ENCODE results near the gene AADACL3. TPM values are rescaled to one million over a fixed set of nuclear protein-coding genes. Genes with fewer than 3 reads are reported as not detected.

AADACL3 gene
- total RNA-seq (2021; fragmentation: NEBNext Ultra II Directional; extraction: Animal tissue kit (Norgen Biotek cat#: 25700)) (2.3 and 2.4 TPM in 2 replicates), polyA plus RNA-seq (2011; rRNA removed) (0.33 and 0.52 TPM in 2 replicates), polyA minus RNA-seq (2011; rRNA and poly(A)+ RNA removed) (1.8 TPM in 2 replicates)
- 0.62 TPM for polyA plus RNA-seq (2011; cell fraction: cytosol; rRNA removed)
- 0.76 TPM for polyA plus RNA-seq (2011; cell fraction: nucleus; rRNA removed)
- polyA plus RNA-seq (2012, experiment 1 of 2), result 0.37 to 0.64 TPM (median 0.53 TPM) in 4 replicates
- 0.17 TPM for polyA plus RNA-seq (2012, experiment 2 of 2)
- 1.8 TPM for polyA plus RNA-seq (2013, experiment 1 of 2)
- 2.1 TPM for polyA plus RNA-seq (2013, experiment 2 of 2)
- 0.37 TPM for polyA minus RNA-seq (2011; cell fraction: cytosol; rRNA and poly(A)+ RNA removed)
- polyA minus RNA-seq (2011; cell fraction: nucleus; rRNA and poly(A)+ RNA removed), result 2.1 TPM
- long read RNA-seq, experiment 1, result 0 reads
- long read RNA-seq, experiment 2, partial matches to known transcripts, result 1 of 4 reads
- long read RNA-seq, experiment 2, other reads (novel, unspliced or antisense), result 1 of 4 reads

- no peak for FAIRE-seq
- 80% methylated on average over 8 of the region's 8 CpGs; no CpG with 5 or more reads in 1 of the 2 experiments for WGBS, 2 experiments (ENCODE audit: extremely low coverage in 1 of 2, insufficient coverage in 1 of 2, insufficient read length in 1 of 2, insufficient replicate concordance in 2 of 2, low coverage in 1 of 2, low lambda C conversion rate in 2 of 2, missing lambda C conversion rate in 1 of 2)
Observed at GRCh38 chr1:12715896-12716437, at the start of gene AADACL3. Gene AADACL3, plus strand, starts transcription at chr1:12716110. Its CDS starts 67 bp downstream, at chr1:12716177.

More at GRCh38 chr1:12715896-12716437, at the start of gene AADACL3:
- Histone ChIP-seq H2AK5ac (ENCODE audit: low read depth, low read length) (peak within 1 kb of the TSS; percentile 99), H4K8ac (ENCODE audit: extremely low read depth, insufficient read depth, low read length) (0 out of 2 replicates have a peak within 1 kb of the TSS, but pooled peaks have one; percentile 5), H4K91ac (replicated peaks; ENCODE audit: insufficient read length, low read length) (peak within 1 kb of the TSS; percentile 91), H3K23me2 (ENCODE audit: low read depth, low read length) (peaks cover 3% of the 10 kb centered on the region; the same call in 1 of the 2 replicates), H3K4me1 (replicated peaks in 1 of 4; ENCODE audit: control insufficient read depth in 3 of 4, insufficient read depth in 4 of 4, low read length in 3 of 4) (peaks cover 9 to 35% (median 28%) of the 10 kb centered on the region in 4 experiments), H2AFZ (ENCODE audit: low read length) (peak within 1 kb of the TSS; percentile 50; the same call in 1 of the 2 replicates), H3K14ac (ENCODE audit: insufficient read length) (no peak within 1 kb of the TSS), H2BK15ac (ENCODE audit: low read length) (peak within 1 kb of the TSS; percentile 76; the same call in 1 of the 2 replicates), H3K27ac (ENCODE audit: low read depth, low read length) (no peak within 1 kb of the TSS), H3K9ac (replicated peaks in 1 of 4; ENCODE audit: extremely low read depth in 1 of 4, low read depth in 3 of 4, low read length in 3 of 4) (no peak within 1 kb of the TSS; a peak in 3 of 7 replicates), H3K9me3 (ENCODE audit: insufficient read depth in 2 of 2, low read depth in 1 of 2, low read length in 1 of 2) (no peaks in the 10 kb centered on the region), H2BK5ac (ENCODE audit: low read depth, low read length) (peak within 1 kb of the TSS; percentile 94), H3K27me3 (replicated peaks in 1 of 4; ENCODE audit: control insufficient read depth in 3 of 4, extremely low read depth in 1 of 4, insufficient read depth in 3 of 4, low read length in 3 of 4) (no peaks in the 10 kb centered on the region), H3K4me3 (ENCODE audit: extremely low read depth in 1 of 4, insufficient read depth in 2 of 4, low read depth in 3 of 4, low read length in 4 of 4) (peak within 1 kb of the TSS in 1 of 4 experiments; percentile 12; a peak in 1 of 8 replicates), H2BK20ac (ENCODE audit: low read length) (peak within 1 kb of the TSS; percentile 100), H3K18ac (ENCODE audit: extremely low read depth, low read length) (peak within 1 kb of the TSS; percentile 99), H4K5ac (ENCODE audit: insufficient read length, low read depth, low read length) (peak within 1 kb of the TSS; percentile 55), H4K20me1 (replicated peaks in 1 of 2; ENCODE audit: control insufficient read depth in 1 of 2, insufficient read depth in 2 of 2, low read length in 2 of 2) (no peaks in the 10 kb centered on the region), H3K4me2 (ENCODE audit: insufficient read depth in 1 of 2, low read depth in 2 of 2, low read length in 2 of 2) (peak within 1 kb of the TSS; percentile 37 to 49), H3K79me1 (ENCODE audit: low read depth, low read length) (no peaks in the 10 kb centered on the region), H2BK120ac (replicated peaks; ENCODE audit: low read depth, low read length) (peak within 1 kb of the TSS; percentile 78), H3K79me2 (ENCODE audit: control insufficient read depth in 1 of 2, insufficient read depth in 2 of 2, low read length in 2 of 2) (no peaks in the 10 kb centered on the region), H3K23ac (ENCODE audit: insufficient read length) (no peak within 1 kb of the TSS), H3K36me3 (ENCODE audit: control insufficient read depth in 2 of 4, insufficient read depth in 4 of 4, low read length in 3 of 4) (no peaks in the 10 kb centered on the region), H2BK12ac (ENCODE audit: low read depth, low read length) (peak within 1 kb of the TSS; percentile 99), H3K56ac (replicated peaks; ENCODE audit: insufficient read length, low read depth, low read length) (peak within 1 kb of the TSS; percentile 27), H3K4ac (replicated peaks; ENCODE audit: insufficient read length, low read depth, low read length) (peak within 1 kb of the TSS; percentile 48)
- ChIA-PET CTCF (ENCODE audit: partially characterized antibody) (interaction anchor here (0.5 to 1.5 kb wide), 2 partner anchors 13 to 225 kb away, joined by 3 to 6 read pairs; no protein-coding TSS in a partner anchor), POLR2A (ENCODE audit: partially characterized antibody) (interaction anchor here (1.1 kb wide), 1 partner anchor 51 kb away, joined by 4 read pairs; no protein-coding TSS in a partner anchor)
- DNase-seq (ENCODE audit: low read depth in 1 of 2, low spot score in 2 of 2), result no peak
- no peak for TF ChIP-seq EP300 (IDR thresholded peaks at IDR 0.05; ENCODE audit: borderline replicate concordance in 1 of 2, low read depth in 2 of 2, low read length in 2 of 2)
- no peak for TF ChIP-seq YY1 (IDR thresholded peaks at IDR 0.05; ENCODE audit: low read depth, low read length)
- no peak for TF ChIP-seq TAF1 (IDR thresholded peaks at IDR 0.05; ENCODE audit: low read depth, low read length)
- no peak for TF ChIP-seq RXRA (IDR thresholded peaks at IDR 0.05; ENCODE audit: insufficient read depth, low read depth, low read length)
- TF ChIP-seq KDM4A (IDR thresholded peaks at IDR 0.05; ENCODE audit: low read depth, low read length, severe bottlenecking), result no peak
